Spleen (tissue), 11 donors: ENCODE data around the gene PRKX. TPM values are rescaled to one million over a fixed set of nuclear protein-coding genes. Genes with fewer than 3 reads are reported as not detected.
"Not testable (repeated sequence)": the region's sequence is repeated elsewhere in the genome, so short reads cannot be mapped to it uniquely, and the experiment has no call there.

ENCODE experiments used
- DNase-seq: peaks from one replicate; pipeline ENCODE4 v3.0.0-alpha.2; 2020
- H3K27ac ChIP-seq, 8 donors: fragments of 200-600 bp; sonication (generic) in 7 of 8; 1 replicate in 4 of 8; 2 replicates in 4 of 8; pipeline versions ENCODE4 v1.5.0 to v1.8.0; 2016 to 2021; ENCODE audit warnings: inconsistent platforms in 4 of 8, mild to moderate bottlenecking in 4 of 8, moderate library complexity in 1 of 8
- H3K27me3 ChIP-seq, 7 donors: fragments of 200-600 bp; sonication (generic) in 6 of 7; replicated peaks in 1 of 7; 1 replicate in 4 of 7; 2 replicates in 3 of 7; pipeline versions ENCODE4 v1.5.0 to v1.8.0; 2016 to 2021; ENCODE audit warnings: inconsistent platforms in 3 of 7, mild to moderate bottlenecking in 1 of 7
- H3K36me3 ChIP-seq, 6 donors: fragments of 200-600 bp; sonication (generic) in 5 of 6; 1 replicate in 4 of 6; 2 replicates in 2 of 6; pipeline versions ENCODE4 v1.5.0 to v1.8.0; 2016 to 2021; ENCODE audit warnings: inconsistent platforms in 2 of 6
- H3K4me1 ChIP-seq, 6 donors: fragments of 200-600 bp; sonication (generic) in 5 of 6; 1 replicate in 3 of 6; 2 replicates in 3 of 6; pipeline versions ENCODE4 v1.5.0 to v1.8.0; 2016 to 2021; ENCODE audit warnings: inconsistent platforms in 3 of 6
- H3K4me3 ChIP-seq, 8 donors: fragments of 200-600 bp; sonication (generic) in 7 of 8; 1 replicate in 4 of 8; 2 replicates in 4 of 8; pipeline versions ENCODE4 v1.5.0 to v1.8.0; 2016 to 2021; ENCODE audit warnings: inconsistent platforms in 4 of 8, mild to moderate bottlenecking in 4 of 8, moderate library complexity in 2 of 8
- H3K9me3 ChIP-seq, 8 donors: fragments of 200-600 bp; sonication (generic) in 7 of 8; 1 replicate in 4 of 8; 2 replicates in 4 of 8; pipeline versions ENCODE4 v1.5.0 to v1.8.0; 2016 to 2021; ENCODE audit warnings: inconsistent platforms in 4 of 8
- POLR2A ChIP-seq, 3 donors: fragments of 450-650 bp; IDR thresholded peaks; one replicate each; pipeline ENCODE4 v1.5.1; 2017; ENCODE audit warnings: antibody characterized with exemption in 3 of 3, mild to moderate bottlenecking in 1 of 3
- POLR2AphosphoS5 ChIP-seq, 3 donors: sonication (generic); formaldehyde crosslinking; IDR thresholded peaks; one replicate each; pipeline ENCODE4 v1.5.1; 2017; ENCODE audit warnings: antibody characterized with exemption in 3 of 3
- WGBS, 5 donors: extraction: QIAGEN DNeasy Blood & Tissue Kit in 3 of 5; methylation state at CpG; one replicate each; pipeline versions ENCODE4 v1.1.5 to v1.1.7; 2013 to 2018; 5-methylcytosine and 5-hydroxymethylcytosine counted together
- intact Hi-C: fragments of 100-400 bp; cut with DNase I; formaldehyde crosslinking; loops from one replicate; pipeline ENCODE4 v1.15.0; 2023; ENCODE audit warnings: low total_unique reads
- polyA plus RNA-seq, 3 donors: library from polyadenylated mRNA; stranded (reverse); fragments of 200-250 nt; gene quantifications; one replicate each; pipeline ENCODE4 v1.2.1, GENCODE V29; 2013
- total RNA-seq, 7 donors: library from RNA; depleted of rRNA in 3 of 7; stranded (reverse); fragments of >200 nt in 3 of 7; fragmentation: NEBNext Ultra II Directional in 4 of 7; extraction: Animal tissue kit (Norgen Biotek cat#: 25700) in 4 of 7; gene quantifications; one replicate each; pipeline versions ENCODE4 v1.1.0 to v1.2.1, GENCODE V29; 2016 to 2021
- TF ChIP-seq, protein P1 (sequence below), 11 experiments: fragments of 200-600 bp in 7 of 11; fragments of 450-650 bp in 4 of 11; sonication (generic) in 4 of 11; IDR thresholded peaks in 8 of 11; conservative IDR thresholded peaks in 3 of 11; 1 replicate in 7 of 11; 2 replicates in 4 of 11; pipeline versions ENCODE4 v1.4.0 to v1.8.0; 2016 to 2021; ENCODE audit warnings: antibody characterized with exemption in 11 of 11, inconsistent platforms in 4 of 11, mild to moderate bottlenecking in 1 of 11
- donor health status: healthy with polysubstance abuse.
- donor health status: DM: no; HTN: no; CAD: no; lungs with moderate emphysema.
- donor health status: DM: no; HTN: no; CAD: no.
- donor health status: Bipolar disorder and iron deficiency.
- donor health status: healthy.
- donor health status: DM: no; HTN: no; CAD: no.
- donor health status: DM: yes; HTN: yes; CAD: no.

Gene PRKX
- total and polyA plus RNA-seq, 10 donors: 5.4 to 55.0 (median 35.0) TPM

DNA sequence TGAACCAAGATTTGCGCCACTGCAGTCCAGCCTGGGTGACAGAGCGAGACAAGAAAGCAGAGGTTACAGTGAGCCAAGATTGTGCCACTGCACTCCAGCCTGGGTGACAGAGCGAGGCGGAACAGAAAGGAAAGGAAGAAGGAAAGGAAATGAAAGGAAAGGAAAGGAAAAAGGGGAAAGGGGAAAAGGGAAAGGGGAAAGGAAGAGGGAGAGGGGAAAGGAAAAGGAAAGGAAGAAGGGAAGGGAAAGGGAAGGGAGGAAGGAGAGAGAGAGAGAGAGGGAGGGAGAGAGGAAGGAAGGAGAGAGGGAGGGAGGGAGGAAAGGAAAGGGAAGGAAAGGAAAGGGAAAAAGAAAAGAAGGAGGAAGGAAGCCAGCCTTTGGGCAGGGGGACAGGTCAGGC, 76.6 kb downstream of the PRKX start:
- H3K36me3 ChIP-seq: peaks cover 0 to 61% (median 11%) of the 10 kb centered on the region in 6 donors
- H3K27me3 ChIP-seq: no peaks in the 10 kb centered on the region
- peaks cover 0 to 1% (median 0%) of the 10 kb centered on the region in 8 donors for H3K9me3 ChIP-seq
- TF ChIP-seq POLR2A (IDR thresholded peaks at IDR 0.05) (no peak), POLR2AphosphoS5 (IDR thresholded peaks at IDR 0.05) (no peak)
- TF ChIP-seq, protein P1, sequence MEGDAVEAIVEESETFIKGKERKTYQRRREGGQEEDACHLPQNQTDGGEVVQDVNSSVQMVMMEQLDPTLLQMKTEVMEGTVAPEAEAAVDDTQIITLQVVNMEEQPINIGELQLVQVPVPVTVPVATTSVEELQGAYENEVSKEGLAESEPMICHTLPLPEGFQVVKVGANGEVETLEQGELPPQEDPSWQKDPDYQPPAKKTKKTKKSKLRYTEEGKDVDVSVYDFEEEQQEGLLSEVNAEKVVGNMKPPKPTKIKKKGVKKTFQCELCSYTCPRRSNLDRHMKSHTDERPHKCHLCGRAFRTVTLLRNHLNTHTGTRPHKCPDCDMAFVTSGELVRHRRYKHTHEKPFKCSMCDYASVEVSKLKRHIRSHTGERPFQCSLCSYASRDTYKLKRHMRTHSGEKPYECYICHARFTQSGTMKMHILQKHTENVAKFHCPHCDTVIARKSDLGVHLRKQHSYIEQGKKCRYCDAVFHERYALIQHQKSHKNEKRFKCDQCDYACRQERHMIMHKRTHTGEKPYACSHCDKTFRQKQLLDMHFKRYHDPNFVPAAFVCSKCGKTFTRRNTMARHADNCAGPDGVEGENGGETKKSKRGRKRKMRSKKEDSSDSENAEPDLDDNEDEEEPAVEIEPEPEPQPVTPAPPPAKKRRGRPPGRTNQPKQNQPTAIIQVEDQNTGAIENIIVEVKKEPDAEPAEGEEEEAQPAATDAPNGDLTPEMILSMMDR (IDR thresholded peaks at IDR 0.05 in 8 of 11, conservative IDR thresholded peaks at IDR 0.05 in 3 of 11): no peak
- no peak for DNase-seq
- WGBS, 5 donors: 89 to 100% (median 95%) methylated on average over 4 of the region's 4 CpGs
- H3K4me1 ChIP-seq: no peaks in the 10 kb centered on the region
- intact Hi-C loops: no loop called here
- no peak overlapping the region for H3K27ac ChIP-seq
- no peak overlapping the region for H3K4me3 ChIP-seq

- WGBS, 5 donors: 89 to 100% (median 95%) methylated on average over 3 of the region's 3 CpGs; no CpG with 5 or more reads in 1 of the 5 donors
- intact Hi-C loops: no loop called here
Observed at GRCh38 chrX:3631196-3631595, 82.3 kb downstream of the PRKX start.

GRCh38 chrX:3627594-3627993, 85.9 kb downstream of the PRKX start:
- no peaks in the 10 kb centered on the region for H3K4me1 ChIP-seq
- TF ChIP-seq POLR2A (IDR thresholded peaks at IDR 0.05): no peak
- TF ChIP-seq, protein P1 (IDR thresholded peaks at IDR 0.05 in 8 of 11, conservative IDR thresholded peaks at IDR 0.05 in 3 of 11): no peak
- TF ChIP-seq POLR2AphosphoS5 (IDR thresholded peaks at IDR 0.05): no peak
- H3K9me3 ChIP-seq: peaks cover 0 to 6% (median 0%) of the 10 kb centered on the region in 8 donors
- H3K36me3 ChIP-seq: peaks cover 0 to 97% (median 20%) of the 10 kb centered on the region in 6 donors
- no peaks in the 10 kb centered on the region for H3K27me3 ChIP-seq
- no peak overlapping the region for H3K4me3 ChIP-seq
- H3K27ac ChIP-seq: no peak overlapping the region
- 78 to 93% (median 91%) methylated on average over 7 of the region's 7 CpGs for WGBS, 5 donors
- intact Hi-C loops: no loop called here
- DNase-seq: no peak

More at GRCh38 chrX:3631196-3631595, 82.3 kb downstream of the PRKX start:
- no peaks in the 10 kb centered on the region for H3K27me3 ChIP-seq
- peaks cover 0 to 6% (median 0%) of the 10 kb centered on the region in 8 donors for H3K9me3 ChIP-seq
- no peak for DNase-seq
- TF ChIP-seq, protein P1 (IDR thresholded peaks at IDR 0.05 in 8 of 11, conservative IDR thresholded peaks at IDR 0.05 in 3 of 11): no peak
- TF ChIP-seq POLR2A (IDR thresholded peaks at IDR 0.05) (no peak), POLR2AphosphoS5 (IDR thresholded peaks at IDR 0.05) (no peak)
- H3K4me1 ChIP-seq: no peaks in the 10 kb centered on the region
- H3K27ac ChIP-seq: no peak overlapping the region
- H3K36me3 ChIP-seq: peaks cover 0 to 88% (median 17%) of the 10 kb centered on the region in 6 donors
- no peak overlapping the region for H3K4me3 ChIP-seq

GRCh38 chrX:3621414-3621813, 92.0 kb downstream of the PRKX start:
- 53 to 62% (median 57%) methylated on average over 5 to 6 of the region's 6 CpGs for WGBS, 5 donors
- Histone ChIP-seq H3K27me3 (no peaks in the 10 kb centered on the region), H3K27ac (no peak overlapping the region), H3K4me1 (no peaks in the 10 kb centered on the region), H3K4me3 (no peak overlapping the region), H3K9me3 (no peaks in the 10 kb centered on the region), H3K36me3 (peaks cover 0 to 97% (median 34%) of the 10 kb centered on the region in 6 donors)
- intact Hi-C loops: no loop called here
- no peak for DNase-seq
- TF ChIP-seq POLR2AphosphoS5 (IDR thresholded peaks at IDR 0.05): no peak
- TF ChIP-seq, protein P1 (IDR thresholded peaks at IDR 0.05 in 8 of 11, conservative IDR thresholded peaks at IDR 0.05 in 3 of 11): no peak

DNA sequence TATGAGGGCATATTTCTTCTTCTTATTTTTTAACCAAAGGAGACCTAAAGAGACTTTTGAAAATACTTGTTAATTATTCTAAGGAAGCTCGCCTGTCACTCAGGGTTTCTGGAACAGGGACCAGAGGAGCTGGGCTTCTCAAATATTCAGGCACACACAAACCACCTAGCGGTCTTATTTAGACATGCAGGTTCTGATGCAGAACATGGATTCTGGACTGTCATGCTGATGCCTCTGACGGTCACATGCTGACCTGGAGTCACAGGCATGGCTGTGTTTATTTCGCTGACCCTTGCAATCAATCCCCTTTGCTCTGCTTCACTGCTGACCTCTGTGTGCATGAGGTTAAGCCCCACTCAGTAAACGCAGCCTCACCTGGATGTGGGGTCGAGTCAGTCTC, 101.7 kb downstream of the PRKX start:
- intact Hi-C loops, H3K27ac ChIP-seq: not testable (repeated sequence)

More for the DNA sequence above, 101.7 kb downstream of the PRKX start:
- H3K4me3 ChIP-seq, DNase-seq, H3K9me3 ChIP-seq, H3K27me3 ChIP-seq, H3K4me1 ChIP-seq: not testable (repeated sequence)
- WGBS, 5 donors: 83 to 94% (median 89%) methylated on average over 2 to 6 of the region's 6 CpGs
- H3K36me3 ChIP-seq: peaks cover 0 to 99% (median 49%) of the 10 kb centered on the region in 6 donors
